IMR-90 (cell line): ENCODE measurements around the gene SYNPO2L. TPM values are rescaled to one million over a fixed set of nuclear protein-coding genes. Genes with fewer than 3 reads are reported as not detected.

Experiments
- ATAC-seq: fragments of 200-7000 bp; cut with Tn5 transposase; 2 replicates; pipeline ENCODE4 v1.9.1; 2020; ENCODE audit warnings: low read depth, mild to moderate bottlenecking, moderate library complexity
- Bru-seq: library from RNA; stranded (reverse); fragments of 400-500 nt; gene quantifications from one replicate; lab custom pipeline; 2021; lab: Mats Ljungman, UMichigan
- BruChase-seq, 2 experiments: library from RNA; stranded (reverse); fragments of 400-500 nt; gene quantifications; one replicate each; lab custom pipeline; 2021; lab: Mats Ljungman, UMichigan
- BruUV-seq: library from RNA; stranded (reverse); fragments of 400-500 nt; replicated peaks from 2 replicates; lab custom pipeline; 2021; lab: Mats Ljungman, UMichigan
- CTCF ChIA-PET: fragments of 300-600 bp; formaldehyde crosslinking; extraction: SDS; loops from one replicate; lab custom pipeline; 2021; ENCODE audit warnings: antibody characterized with exemption; lab: Yijun Ruan, JAX
- POLR2A ChIA-PET: fragments of 300-600 bp; sonication (Branson Sonifier 250); formaldehyde crosslinking; loops from one replicate; lab custom pipeline; 2022; ENCODE audit warnings: antibody characterized with exemption; ENCODE audit not compliant: unreplicated experiment; lab: Charles Lee
- DNase-seq: peaks from one replicate; pipeline ENCODE4 v3.0.0; 2013
- H2AFZ ChIP-seq: replicated peaks from 2 replicates; pipeline ENCODE3; 2013; ENCODE audit warnings: low read length, mild to moderate bottlenecking; ENCODE audit not compliant: poor library complexity
- H2AK5ac ChIP-seq: 2 replicates; pipeline ENCODE4 v1.6.1; 2013; ENCODE audit warnings: low read depth, low read length, inconsistent platforms
- H2AK9ac ChIP-seq: replicated peaks from 2 replicates; pipeline ENCODE3; 2013; ENCODE audit warnings: mild to moderate bottlenecking, low read depth, low read length, moderate library complexity; ENCODE audit not compliant: poor library complexity
- H2BK120ac ChIP-seq: 2 replicates; pipeline ENCODE4 v1.6.1; 2013; ENCODE audit warnings: low read depth, low read length, inconsistent platforms
- H2BK15ac ChIP-seq: 3 replicates; pipeline ENCODE4 v1.6.1; 2013; ENCODE audit warnings: low read depth, low read length, inconsistent platforms
- H2BK20ac ChIP-seq: 2 replicates; pipeline ENCODE4 v1.6.1; 2013; ENCODE audit warnings: low read depth, mild to moderate bottlenecking, inconsistent platforms, low read length, moderate library complexity
- H2BK5ac ChIP-seq: 2 replicates; pipeline ENCODE4 v1.6.1; 2013; ENCODE audit warnings: mild to moderate bottlenecking, low read depth, low read length, inconsistent platforms; ENCODE audit not compliant: poor library complexity, severe bottlenecking
- H3K14ac ChIP-seq: replicated peaks from 2 replicates; pipeline ENCODE4 v1.6.1; 2013; ENCODE audit warnings: low read depth, low read length, inconsistent platforms
- H3K18ac ChIP-seq: 2 replicates; pipeline ENCODE4 v1.6.1; 2013; ENCODE audit warnings: low read depth, low read length, control low read depth
- H3K23ac ChIP-seq: 2 replicates; pipeline ENCODE4 v1.6.1; 2013; ENCODE audit warnings: low read depth, low read length, inconsistent platforms
- H3K27ac ChIP-seq: 2 replicates; pipeline ENCODE4 v1.5.1; 2013; ENCODE audit warnings: mild to moderate bottlenecking, control low read depth, low read length; ENCODE audit not compliant: insufficient read depth
- H3K27me3 ChIP-seq: 2 replicates; pipeline ENCODE4 v1.6.1; 2013; ENCODE audit warnings: low read length; ENCODE audit not compliant: control insufficient read depth, insufficient read depth
- H3K36me3 ChIP-seq: 2 replicates; pipeline ENCODE4 v1.6.1; 2013; ENCODE audit warnings: low read length, mixed read lengths; ENCODE audit not compliant: control insufficient read depth, insufficient read depth
- H3K4ac ChIP-seq: 2 replicates; pipeline ENCODE4 v1.6.1; 2013; ENCODE audit warnings: low read depth, low read length, inconsistent platforms
- H3K4me1 ChIP-seq: 2 replicates; pipeline ENCODE4 v1.6.1; 2013; ENCODE audit warnings: low read length, mixed read lengths; ENCODE audit not compliant: control insufficient read depth, insufficient read depth
- H3K4me2 ChIP-seq: 2 replicates; pipeline ENCODE4 v1.6.1; 2013; ENCODE audit warnings: low read depth, mild to moderate bottlenecking, control low read depth, low read length, moderate library complexity
- H3K4me3 ChIP-seq: 2 replicates; pipeline ENCODE4 v1.5.1; 2013; ENCODE audit warnings: low read depth, mild to moderate bottlenecking, control low read depth, low read length, moderate library complexity; ENCODE audit not compliant: insufficient read depth
- H3K56ac ChIP-seq: 2 replicates; pipeline ENCODE4 v1.6.1; 2013; ENCODE audit warnings: low read length, inconsistent platforms; ENCODE audit not compliant: insufficient read depth; ENCODE audit errors: extremely low read depth
- H3K79me1 ChIP-seq, 2 experiments: 2 replicates each; pipeline ENCODE4 v1.6.1; 2013; ENCODE audit warnings: low read length in 2 of 2, inconsistent platforms in 1 of 2, low read depth in 1 of 2
- H3K9ac ChIP-seq: 2 replicates; pipeline ENCODE4 v1.6.1; 2013; ENCODE audit warnings: low read depth, low read length, control low read depth
- H3K9me1 ChIP-seq: 2 replicates; pipeline ENCODE4 v1.6.1; 2013; ENCODE audit warnings: low read length, inconsistent platforms; ENCODE audit not compliant: insufficient read depth
- H3K9me3 ChIP-seq: 2 replicates; pipeline ENCODE4 v1.6.1; 2013; ENCODE audit warnings: low read length; ENCODE audit not compliant: control insufficient read depth, insufficient read depth
- H4K20me1 ChIP-seq: 2 replicates; pipeline ENCODE4 v1.6.1; 2013; ENCODE audit warnings: low read length, inconsistent platforms; ENCODE audit not compliant: insufficient read depth
- H4K5ac ChIP-seq: 2 replicates; pipeline ENCODE4 v1.6.1; 2013; ENCODE audit warnings: mild to moderate bottlenecking, low read depth, low read length, control low read depth
- H4K8ac ChIP-seq, 2 experiments: 2 replicates each; pipeline ENCODE4 v1.6.1; 2013; ENCODE audit warnings: low read depth in 2 of 2, low read length in 2 of 2, control low read depth in 1 of 2, inconsistent platforms in 1 of 2
- H4K91ac ChIP-seq: 2 replicates; pipeline ENCODE4 v1.6.1; 2013; ENCODE audit warnings: low read depth, low read length, inconsistent platforms; ENCODE audit not compliant: insufficient read depth
- BHLHE40 ChIP-seq: fragments of 150-350 bp; IDR thresholded peaks from 2 replicates; pipeline ENCODE4 v1.6.1; 2016; ENCODE audit warnings: mild to moderate bottlenecking, low read depth, low read length
- CEBPB ChIP-seq: IDR thresholded peaks from 2 replicates; pipeline ENCODE4 v1.6.1; 2012; ENCODE audit warnings: low read depth, low read length, improper control_type of control experiment
- MAFK ChIP-seq: IDR thresholded peaks from 2 replicates; pipeline ENCODE4 v1.6.1; 2012; ENCODE audit warnings: low read depth, low read length, improper control_type of control experiment
- MXI1 ChIP-seq: IDR thresholded peaks from 2 replicates; pipeline ENCODE4 v1.6.1; 2012; ENCODE audit warnings: low read depth, mild to moderate bottlenecking, low read length, moderate library complexity, borderline replicate concordance
- NFE2L2 ChIP-seq: fragments of 150-350 bp; IDR thresholded peaks from 2 replicates; pipeline ENCODE4 v1.6.1; 2016; ENCODE audit warnings: low read depth, mild to moderate bottlenecking, low read length
- POLR2A ChIP-seq: IDR thresholded peaks from 2 replicates; pipeline ENCODE4 v1.6.1; 2012; ENCODE audit warnings: mild to moderate bottlenecking, low read depth, low read length
- RFX5 ChIP-seq: IDR thresholded peaks from 2 replicates; pipeline ENCODE4 v1.8.0; 2012; ENCODE audit warnings: low read depth, mild to moderate bottlenecking, low read length, moderate library complexity
- SMC3 ChIP-seq: fragments of 150-350 bp; IDR thresholded peaks from 2 replicates; pipeline ENCODE4 v1.6.1; 2016; ENCODE audit warnings: low read depth, mild to moderate bottlenecking, antibody characterized with exemption, low read length, moderate library complexity
- WGBS, 2 experiments: methylation state at CpG; one replicate each; pipeline versions ENCODE4 v1.1.5 to v1.1.7; 2013; ENCODE audit warnings: missing lambda C conversion rate in 2 of 2; ENCODE audit not compliant: insufficient read length in 1 of 2; ENCODE audit errors: extremely low coverage in 2 of 2; 5-methylcytosine and 5-hydroxymethylcytosine counted together
- dilution Hi-C: fragments of 300-500 bp; cut with HindIII; formaldehyde crosslinking; loops from one replicate; pipeline ENCODE4 v1.14.3; 2018; ENCODE audit warnings: low sequenced_read_pairs; ENCODE audit not compliant: unreplicated experiment
- in situ Hi-C: fragments of 300-500 bp; cut with MboI; formaldehyde crosslinking; loops from 3 replicates; pipeline ENCODE4 v1.14.3; 2019; ENCODE audit warnings: low sequenced_read_pairs, inconsistent platforms, mixed read lengths
- intact Hi-C: fragments of 100-400 bp; cut with micrococcal nuclease; formaldehyde crosslinking; loops from 2 replicates; pipeline ENCODE4 v1.10.0; 2022
- long read RNA-seq: library from polyadenylated mRNA; unstranded; transcript quantifications from one replicate; pipeline ENCODE4 v2.0.0, GENCODE V29; 2021; ENCODE audit not compliant: unreplicated experiment
- polyA plus RNA-seq, 3 experiments: library from polyadenylated mRNA; depleted of rRNA; stranded (reverse); fragments of >200 nt; gene quantifications; 2 replicates each; pipeline ENCODE4 v1.2.3, GENCODE V29; 2012; ENCODE audit warnings: low replicate concordance in 1 of 3
- total RNA-seq: library from RNA; depleted of rRNA; stranded (reverse); fragments of >200 nt; gene quantifications from 2 replicates; pipeline ENCODE4 v1.2.3, GENCODE V29; 2012; rRNA removed
- TF ChIP-seq, protein P1 (sequence below): fragments of 150-350 bp; IDR thresholded peaks from 2 replicates; pipeline ENCODE4 v1.6.1; 2017; ENCODE audit warnings: mild to moderate bottlenecking, antibody characterized with exemption, low read length, low read depth
- TF ChIP-seq, protein P2 (sequence below): fragments of 150-350 bp; IDR thresholded peaks from 2 replicates; pipeline ENCODE4 v1.6.1; 2016; ENCODE audit warnings: low read depth, mild to moderate bottlenecking, low read length, moderate library complexity, borderline replicate concordance

SYNPO2L gene, protein sequence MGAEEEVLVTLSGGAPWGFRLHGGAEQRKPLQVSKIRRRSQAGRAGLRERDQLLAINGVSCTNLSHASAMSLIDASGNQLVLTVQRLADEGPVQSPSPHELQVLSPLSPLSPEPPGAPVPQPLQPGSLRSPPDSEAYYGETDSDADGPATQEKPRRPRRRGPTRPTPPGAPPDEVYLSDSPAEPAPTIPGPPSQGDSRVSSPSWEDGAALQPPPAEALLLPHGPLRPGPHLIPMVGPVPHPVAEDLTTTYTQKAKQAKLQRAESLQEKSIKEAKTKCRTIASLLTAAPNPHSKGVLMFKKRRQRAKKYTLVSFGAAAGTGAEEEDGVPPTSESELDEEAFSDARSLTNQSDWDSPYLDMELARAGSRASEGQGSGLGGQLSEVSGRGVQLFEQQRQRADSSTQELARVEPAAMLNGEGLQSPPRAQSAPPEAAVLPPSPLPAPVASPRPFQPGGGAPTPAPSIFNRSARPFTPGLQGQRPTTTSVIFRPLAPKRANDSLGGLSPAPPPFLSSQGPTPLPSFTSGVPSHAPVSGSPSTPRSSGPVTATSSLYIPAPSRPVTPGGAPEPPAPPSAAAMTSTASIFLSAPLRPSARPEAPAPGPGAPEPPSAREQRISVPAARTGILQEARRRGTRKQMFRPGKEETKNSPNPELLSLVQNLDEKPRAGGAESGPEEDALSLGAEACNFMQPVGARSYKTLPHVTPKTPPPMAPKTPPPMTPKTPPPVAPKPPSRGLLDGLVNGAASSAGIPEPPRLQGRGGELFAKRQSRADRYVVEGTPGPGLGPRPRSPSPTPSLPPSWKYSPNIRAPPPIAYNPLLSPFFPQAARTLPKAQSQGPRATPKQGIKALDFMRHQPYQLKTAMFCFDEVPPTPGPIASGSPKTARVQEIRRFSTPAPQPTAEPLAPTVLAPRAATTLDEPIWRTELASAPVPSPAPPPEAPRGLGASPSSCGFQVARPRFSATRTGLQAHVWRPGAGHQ
- under 0.01 and 0.18 TPM in 2 replicates for total RNA-seq
- 0.62 and 0.75 TPM in 2 replicates for polyA plus RNA-seq (2012; rRNA removed)
- polyA plus RNA-seq (2012; cell fraction: cytosol; rRNA removed), result 0.41 and 0.60 TPM in 2 replicates
- 0.53 and 0.86 TPM in 2 replicates for polyA plus RNA-seq (2012; cell fraction: nucleus; rRNA removed; ENCODE audit: low replicate concordance)
- percentile 17 among the genes with signal in this experiment for Bru-seq, nascent RNA
- percentile 27 among the genes with signal in this experiment for BruChase-seq, experiment 1, labeled RNA remaining after a 6-hour chase
- BruChase-seq, experiment 2, labeled RNA remaining after a 2-hour chase, result percentile 25 among the genes with signal in this experiment
- long read RNA-seq, result 0 reads

DNA sequence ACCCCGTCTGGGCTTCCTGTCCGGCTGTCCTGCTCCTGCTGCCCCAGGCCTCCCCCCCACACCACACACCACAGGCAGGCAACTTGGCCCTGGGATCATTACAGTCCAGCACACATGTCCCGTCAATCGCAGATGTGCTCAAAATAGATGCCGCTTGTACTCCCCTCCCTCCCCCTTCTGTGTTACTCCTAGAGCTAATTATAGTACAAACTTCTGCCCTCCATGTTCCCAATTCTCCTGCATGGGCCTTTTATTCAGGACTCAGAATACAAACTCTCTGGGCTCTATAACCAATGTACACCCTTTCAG, at the start of gene SYNPO2L:
TSS of gene SYNPO2L (minus strand) at position 40 of the 309 bp plus-strand sequence. CDS start 107 bp downstream, outside the sequence.
- Histone ChIP-seq H4K20me1 (no peaks in the 10 kb centered on the region), H3K4me1 (peaks cover 5% of the 10 kb centered on the region), H4K8ac (no peak within 1 kb of the TSS), H3K18ac (no peak within 1 kb of the TSS), H3K27me3 (no peaks in the 10 kb centered on the region), H3K14ac (no peak within 1 kb of the TSS), H2BK20ac (no peak within 1 kb of the TSS), H3K4ac (no peak within 1 kb of the TSS), H3K4me3 (no peak within 1 kb of the TSS), H3K9me3 (no peaks in the 10 kb centered on the region), H2BK120ac (peak within 1 kb of the TSS; percentile 8; the same call in 1 of the 2 replicates), H3K27ac (no peak within 1 kb of the TSS), H3K56ac (no peak within 1 kb of the TSS), H3K9ac (no peak within 1 kb of the TSS), H3K79me1 (no peaks in the 10 kb centered on the region; a peak in 1 of 4 replicates), H2AK9ac (no peak within 1 kb of the TSS), H2BK15ac (no peak within 1 kb of the TSS; the same call in 2 of the 3 replicates), H3K9me1 (peaks cover 6% of the 10 kb centered on the region), H2BK5ac (no peak within 1 kb of the TSS), H4K5ac (no peak within 1 kb of the TSS), H2AFZ (no peak within 1 kb of the TSS), H3K4me2 (no peak within 1 kb of the TSS), H3K23ac (no peak within 1 kb of the TSS), H4K91ac (no peak within 1 kb of the TSS), H2AK5ac (peak within 1 kb of the TSS; percentile 78; the same call in 1 of the 2 replicates), H3K36me3 (no peaks in the 10 kb centered on the region)
- no TSS peak for BruUV-seq
- intact Hi-C loops, result no loop called here
- 85% methylated on average over 4 of the region's 5 CpGs; no CpG with 5 or more reads in 1 of the 2 experiments for WGBS, 2 experiments
- POLR2A ChIA-PET, result no interaction called here
- DNase-seq, result no peak
- dilution Hi-C loops, result no loop called here
- no peak for ATAC-seq
- in situ Hi-C loops, result no loop called here
- CTCF ChIA-PET, result no interaction called here
- TF ChIP-seq, protein P1, sequence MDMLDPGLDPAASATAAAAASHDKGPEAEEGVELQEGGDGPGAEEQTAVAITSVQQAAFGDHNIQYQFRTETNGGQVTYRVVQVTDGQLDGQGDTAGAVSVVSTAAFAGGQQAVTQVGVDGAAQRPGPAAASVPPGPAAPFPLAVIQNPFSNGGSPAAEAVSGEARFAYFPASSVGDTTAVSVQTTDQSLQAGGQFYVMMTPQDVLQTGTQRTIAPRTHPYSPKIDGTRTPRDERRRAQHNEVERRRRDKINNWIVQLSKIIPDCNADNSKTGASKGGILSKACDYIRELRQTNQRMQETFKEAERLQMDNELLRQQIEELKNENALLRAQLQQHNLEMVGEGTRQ, result no peak
- no peak for TF ChIP-seq SMC3
- TF ChIP-seq MAFK, result no peak
- TF ChIP-seq MXI1, result no peak
- TF ChIP-seq RFX5, result no peak
- TF ChIP-seq, protein P2, sequence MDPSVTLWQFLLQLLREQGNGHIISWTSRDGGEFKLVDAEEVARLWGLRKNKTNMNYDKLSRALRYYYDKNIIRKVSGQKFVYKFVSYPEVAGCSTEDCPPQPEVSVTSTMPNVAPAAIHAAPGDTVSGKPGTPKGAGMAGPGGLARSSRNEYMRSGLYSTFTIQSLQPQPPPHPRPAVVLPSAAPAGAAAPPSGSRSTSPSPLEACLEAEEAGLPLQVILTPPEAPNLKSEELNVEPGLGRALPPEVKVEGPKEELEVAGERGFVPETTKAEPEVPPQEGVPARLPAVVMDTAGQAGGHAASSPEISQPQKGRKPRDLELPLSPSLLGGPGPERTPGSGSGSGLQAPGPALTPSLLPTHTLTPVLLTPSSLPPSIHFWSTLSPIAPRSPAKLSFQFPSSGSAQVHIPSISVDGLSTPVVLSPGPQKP, result no peak
- TF ChIP-seq BHLHE40, result no peak
- no peak for TF ChIP-seq POLR2A
- no peak for TF ChIP-seq CEBPB
- TF ChIP-seq NFE2L2, result no peak
